HepG2 (cell line): Measurements from ENCODE around the gene TMEM95. TPM values are rescaled to one million over a fixed set of nuclear protein-coding genes. Genes with fewer than 3 reads are reported as not detected.

ENCODE experiments used
- HNF1A ChIP-seq, 2 experiments: sonication (generic) in 1 of 2; formaldehyde crosslinking in 1 of 2; IDR thresholded peaks; 2 replicates each; pipeline versions ENCODE4 v1.4.0 to v1.6.1; 2016 to 2020; ENCODE audit warnings: borderline replicate concordance in 1 of 2, low read depth in 1 of 2, mild to moderate bottlenecking in 1 of 2, missing genetic modification reagents in 1 of 2
- JARID2 ChIP-seq: sonication (generic); formaldehyde crosslinking; IDR thresholded peaks from 2 replicates; pipeline ENCODE4 v1.8.1; 2023; ENCODE audit warnings: missing genetic modification reagents, inconsistent platforms; ENCODE audit not compliant: insufficient replicate concordance
- MATR3 ChIP-seq: sonication (generic); formaldehyde crosslinking; IDR thresholded peaks from 2 replicates; pipeline ENCODE4 v1.4.0; 2020; ENCODE audit warnings: missing genetic modification reagents
- MLX ChIP-seq: IDR thresholded peaks from 2 replicates; pipeline ENCODE4 v1.6.1; 2016
- NCOA2 ChIP-seq: sonication (generic); formaldehyde crosslinking; IDR thresholded peaks from 2 replicates; pipeline ENCODE4 v1.8.0; 2022; ENCODE audit warnings: inconsistent platforms
- NFRKB ChIP-seq: fragments of 450-650 bp; IDR thresholded peaks from 2 replicates; pipeline ENCODE4 v1.6.1; 2017
- SMAD1 ChIP-seq: sonication (generic); formaldehyde crosslinking; IDR thresholded peaks from 2 replicates; pipeline ENCODE4 v1.4.0; 2020; ENCODE audit warnings: missing genetic modification reagents, low read depth, mild to moderate bottlenecking, borderline replicate concordance
- TGIF2 ChIP-seq: IDR thresholded peaks from 2 replicates; pipeline ENCODE4 v1.6.1; 2016; ENCODE audit warnings: control low read depth, missing compliant biosample characterization
- ZBTB40 ChIP-seq, 2 experiments: fragments of 450-650 bp in 1 of 2; sonication (generic) in 1 of 2; formaldehyde crosslinking in 1 of 2; IDR thresholded peaks; 2 replicates each; pipeline versions ENCODE4 v1.6.1 to v1.8.0; 2016 to 2022; ENCODE audit warnings: antibody characterized with exemption in 1 of 2, mild to moderate bottlenecking in 1 of 2, missing genetic modification reagents in 1 of 2
- ZNF234 ChIP-seq: sonication (generic); formaldehyde crosslinking; conservative IDR thresholded peaks from 2 replicates; pipeline ENCODE4 v1.5.1; 2020; ENCODE audit warnings: mild to moderate bottlenecking, missing genetic modification reagents
- ZNF670 ChIP-seq: sonication (generic); formaldehyde crosslinking; IDR thresholded peaks from 2 replicates; pipeline ENCODE4 v1.8.0; 2022; ENCODE audit warnings: mild to moderate bottlenecking, missing genetic modification reagents, borderline replicate concordance
- ZNF704 ChIP-seq: sonication (generic); formaldehyde crosslinking; IDR thresholded peaks from 2 replicates; pipeline ENCODE4 v1.8.1; 2023; ENCODE audit warnings: mild to moderate bottlenecking, inconsistent platforms, moderate library complexity, missing genetic modification reagents, borderline replicate concordance
- ZNF713 ChIP-seq: sonication (generic); formaldehyde crosslinking; IDR thresholded peaks from 2 replicates; pipeline ENCODE4 v1.4.0; 2020; ENCODE audit warnings: mild to moderate bottlenecking, missing genetic modification reagents
- polyA plus RNA-seq, 8 experiments: library from polyadenylated mRNA; depleted of rRNA in 3 of 8; stranded (reverse) in 7 of 8; unstranded in 1 of 8; fragments of >200 nt; fragmentation: Illumina TruSeq in 4 of 8; extraction: Trizol in 4 of 8; gene quantifications; 2 replicates each; pipeline versions ENCODE4 v1.2.1 to v1.2.3, GENCODE V29; 2011 to 2016; ENCODE audit warnings: low read depth in 4 of 8, missing spikeins in 1 of 8, mixed read lengths in 1 of 8; ENCODE audit not compliant: insufficient read depth in 1 of 8
- total RNA-seq, 5 experiments: library from RNA; depleted of rRNA; stranded (reverse); fragments of >200 nt; fragmentation: Illumina TruSeq; extraction: Trizol; gene quantifications; 2 replicates each; pipeline ENCODE4 v1.2.3, GENCODE V29; 2016; ENCODE audit warnings: low read depth in 1 of 5

Gene TMEM95
- total and polyA plus RNA-seq, 2 of the 13 experiments (the other 11 are each of a cell fraction or from before 2014, with no cell fraction given) = not detected

- no peak for TF ChIP-seq ZBTB40 (IDR thresholded peaks at IDR 0.05)
- no peak for TF ChIP-seq ZBTB40 (CRISPR knock-in tag; IDR thresholded peaks at IDR 0.05)
- TF ChIP-seq MLX (CRISPR knock-in tag) = peak; percentile 24; the same call in 1 of the 2 replicates
- TF ChIP-seq ZNF670 (CRISPR knock-in tag) = no peak
- no peak; the same call in 1 of the 2 replicates for TF ChIP-seq NCOA2 (CRISPR knock-in tag)
- TF ChIP-seq ZNF704 = no peak
- TF ChIP-seq HNF1A (IDR thresholded peaks at IDR 0.05; ENCODE audit: low read depth) = no peak
- no peak; the same call in 1 of the 2 replicates for TF ChIP-seq HNF1A (CRISPR knock-in tag; IDR thresholded peaks at IDR 0.05; ENCODE audit: borderline replicate concordance)
- TF ChIP-seq TGIF2 (CRISPR knock-in tag) = 0 out of 2 replicates have a peak, but pooled peaks have one; percentile 19
- no peak for TF ChIP-seq ZNF713 (CRISPR knock-in tag)
- no peak for TF ChIP-seq ZNF234
- no peak for TF ChIP-seq NFRKB
- TF ChIP-seq JARID2 (CRISPR knock-in tag) = no peak
- TF ChIP-seq MATR3 (CRISPR knock-in tag) = no peak
- no peak for TF ChIP-seq SMAD1 (CRISPR knock-in tag)
These were observed 48.2 kb downstream of the TMEM95 start (continued) for GRCh38 chr17:7403043-7403726.
